Astrocyte (in vitro differentiated cells and primary cell): ENCODE measurements around the gene ASTN1.

ENCODE experiments used
- EZH2 ChIP-seq: IDR thresholded peaks from 2 replicates; pipeline ENCODE4 v1.6.1; 2012; ENCODE audit warnings: mild to moderate bottlenecking, low read length, inconsistent platforms; ENCODE audit not compliant: insufficient read depth
- TF ChIP-seq, protein P1 (sequence below): IDR thresholded peaks from 2 replicates; pipeline ENCODE4 v1.5.1; 2011; ENCODE audit warnings: low read depth, mild to moderate bottlenecking, inconsistent platforms, low read length, moderate library complexity; ENCODE audit not compliant: insufficient read depth

DNA sequence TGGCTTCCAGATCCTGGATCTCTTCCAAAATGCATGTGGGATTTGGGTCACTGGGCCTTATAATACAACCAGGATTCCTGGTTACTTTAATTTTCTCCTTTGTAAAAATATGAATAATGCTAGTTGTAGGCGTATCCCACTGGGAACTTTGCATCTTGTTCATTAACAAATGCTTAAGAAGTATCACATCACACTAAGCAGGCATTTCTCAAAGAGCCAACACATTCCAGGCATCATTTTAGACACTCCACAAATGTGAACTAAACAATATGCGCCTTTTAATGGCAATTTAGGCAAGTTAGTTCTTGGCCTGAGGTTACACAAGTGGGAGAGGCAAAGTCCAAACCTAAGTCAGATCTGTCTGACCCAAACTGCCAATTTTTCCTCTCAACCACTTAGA lies 22.1 kb upstream of the ASTN1 start:
- TF ChIP-seq, protein P1, sequence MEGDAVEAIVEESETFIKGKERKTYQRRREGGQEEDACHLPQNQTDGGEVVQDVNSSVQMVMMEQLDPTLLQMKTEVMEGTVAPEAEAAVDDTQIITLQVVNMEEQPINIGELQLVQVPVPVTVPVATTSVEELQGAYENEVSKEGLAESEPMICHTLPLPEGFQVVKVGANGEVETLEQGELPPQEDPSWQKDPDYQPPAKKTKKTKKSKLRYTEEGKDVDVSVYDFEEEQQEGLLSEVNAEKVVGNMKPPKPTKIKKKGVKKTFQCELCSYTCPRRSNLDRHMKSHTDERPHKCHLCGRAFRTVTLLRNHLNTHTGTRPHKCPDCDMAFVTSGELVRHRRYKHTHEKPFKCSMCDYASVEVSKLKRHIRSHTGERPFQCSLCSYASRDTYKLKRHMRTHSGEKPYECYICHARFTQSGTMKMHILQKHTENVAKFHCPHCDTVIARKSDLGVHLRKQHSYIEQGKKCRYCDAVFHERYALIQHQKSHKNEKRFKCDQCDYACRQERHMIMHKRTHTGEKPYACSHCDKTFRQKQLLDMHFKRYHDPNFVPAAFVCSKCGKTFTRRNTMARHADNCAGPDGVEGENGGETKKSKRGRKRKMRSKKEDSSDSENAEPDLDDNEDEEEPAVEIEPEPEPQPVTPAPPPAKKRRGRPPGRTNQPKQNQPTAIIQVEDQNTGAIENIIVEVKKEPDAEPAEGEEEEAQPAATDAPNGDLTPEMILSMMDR: no peak
- TF ChIP-seq EZH2: no peak
